ENCODE measurements around the gene COPG2. TPM values are rescaled to one million over a fixed set of nuclear protein-coding genes. Genes with fewer than 3 reads are reported as not detected.

The COPG2 gene
- total and polyA plus RNA-seq, 8 donors: 16.6 to 50.3 (median 44.2) TPM

DNA sequence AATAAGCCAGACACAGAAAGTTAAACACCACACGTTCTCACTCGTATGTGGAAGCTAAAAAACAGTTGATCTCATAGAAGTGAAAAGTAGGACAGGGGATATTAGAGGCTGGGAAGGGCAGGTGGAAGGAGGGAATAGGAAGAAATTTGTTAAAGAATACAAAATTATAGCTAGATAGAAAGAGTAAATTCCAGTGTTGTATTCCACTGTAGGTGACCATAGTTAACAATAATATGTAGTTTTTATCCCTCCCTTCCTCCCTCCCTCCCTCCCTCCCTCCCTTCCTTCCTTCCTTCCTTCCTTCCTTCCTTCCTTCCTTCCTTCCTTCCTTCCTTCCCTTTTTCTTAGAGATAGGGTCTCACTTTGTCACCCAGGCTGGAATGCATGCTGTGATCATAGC, 196.6 kb downstream of the COPG2 start:
- Histone ChIP-seq H3K36me3 (no peaks in the 10 kb centered on the region), H3K4me1 (no peaks in the 10 kb centered on the region), H3K27me3 (no peaks in the 10 kb centered on the region), H3K4me3 (no peak overlapping the region), H3K9me3 (no peaks in the 10 kb centered on the region), H3K27ac (no peak overlapping the region)
- DNase-seq (no peak), ATAC-seq (no peak)
- TF ChIP-seq, protein P1, sequence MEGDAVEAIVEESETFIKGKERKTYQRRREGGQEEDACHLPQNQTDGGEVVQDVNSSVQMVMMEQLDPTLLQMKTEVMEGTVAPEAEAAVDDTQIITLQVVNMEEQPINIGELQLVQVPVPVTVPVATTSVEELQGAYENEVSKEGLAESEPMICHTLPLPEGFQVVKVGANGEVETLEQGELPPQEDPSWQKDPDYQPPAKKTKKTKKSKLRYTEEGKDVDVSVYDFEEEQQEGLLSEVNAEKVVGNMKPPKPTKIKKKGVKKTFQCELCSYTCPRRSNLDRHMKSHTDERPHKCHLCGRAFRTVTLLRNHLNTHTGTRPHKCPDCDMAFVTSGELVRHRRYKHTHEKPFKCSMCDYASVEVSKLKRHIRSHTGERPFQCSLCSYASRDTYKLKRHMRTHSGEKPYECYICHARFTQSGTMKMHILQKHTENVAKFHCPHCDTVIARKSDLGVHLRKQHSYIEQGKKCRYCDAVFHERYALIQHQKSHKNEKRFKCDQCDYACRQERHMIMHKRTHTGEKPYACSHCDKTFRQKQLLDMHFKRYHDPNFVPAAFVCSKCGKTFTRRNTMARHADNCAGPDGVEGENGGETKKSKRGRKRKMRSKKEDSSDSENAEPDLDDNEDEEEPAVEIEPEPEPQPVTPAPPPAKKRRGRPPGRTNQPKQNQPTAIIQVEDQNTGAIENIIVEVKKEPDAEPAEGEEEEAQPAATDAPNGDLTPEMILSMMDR (IDR thresholded peaks at IDR 0.05): no peak
- intact Hi-C loops (cut with DNase I): no loop called here

DNA sequence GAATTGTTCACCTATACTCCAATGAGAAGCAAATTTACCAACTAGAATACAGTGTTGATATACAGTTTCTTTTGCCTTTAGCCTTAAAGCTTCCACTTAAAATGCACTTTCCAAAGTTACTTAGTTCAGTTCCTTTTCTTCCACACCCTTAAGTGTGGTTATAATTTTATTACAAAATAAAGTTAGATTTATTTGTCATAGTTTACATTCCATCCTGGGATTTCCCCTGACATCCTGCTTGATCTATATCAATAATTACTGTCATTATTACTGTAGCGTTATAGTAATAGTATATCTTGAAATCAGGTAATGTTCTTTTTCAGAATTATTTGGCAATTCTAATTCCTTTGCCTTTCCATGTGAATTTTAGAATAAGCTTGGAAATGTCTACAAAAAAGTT, 199.9 kb downstream of the COPG2 start:
- TF ChIP-seq, protein P1 (IDR thresholded peaks at IDR 0.05): no peak
- H3K27me3 ChIP-seq: no peaks in the 10 kb centered on the region
- no peak overlapping the region for H3K27ac ChIP-seq
- H3K4me3 ChIP-seq: no peak overlapping the region
- no peaks in the 10 kb centered on the region for H3K36me3 ChIP-seq
- intact Hi-C loops (cut with DNase I): no loop called here
- H3K4me1 ChIP-seq: no peaks in the 10 kb centered on the region
- H3K9me3 ChIP-seq: no peaks in the 10 kb centered on the region
- no peak for DNase-seq
- no peak for ATAC-seq

DNA sequence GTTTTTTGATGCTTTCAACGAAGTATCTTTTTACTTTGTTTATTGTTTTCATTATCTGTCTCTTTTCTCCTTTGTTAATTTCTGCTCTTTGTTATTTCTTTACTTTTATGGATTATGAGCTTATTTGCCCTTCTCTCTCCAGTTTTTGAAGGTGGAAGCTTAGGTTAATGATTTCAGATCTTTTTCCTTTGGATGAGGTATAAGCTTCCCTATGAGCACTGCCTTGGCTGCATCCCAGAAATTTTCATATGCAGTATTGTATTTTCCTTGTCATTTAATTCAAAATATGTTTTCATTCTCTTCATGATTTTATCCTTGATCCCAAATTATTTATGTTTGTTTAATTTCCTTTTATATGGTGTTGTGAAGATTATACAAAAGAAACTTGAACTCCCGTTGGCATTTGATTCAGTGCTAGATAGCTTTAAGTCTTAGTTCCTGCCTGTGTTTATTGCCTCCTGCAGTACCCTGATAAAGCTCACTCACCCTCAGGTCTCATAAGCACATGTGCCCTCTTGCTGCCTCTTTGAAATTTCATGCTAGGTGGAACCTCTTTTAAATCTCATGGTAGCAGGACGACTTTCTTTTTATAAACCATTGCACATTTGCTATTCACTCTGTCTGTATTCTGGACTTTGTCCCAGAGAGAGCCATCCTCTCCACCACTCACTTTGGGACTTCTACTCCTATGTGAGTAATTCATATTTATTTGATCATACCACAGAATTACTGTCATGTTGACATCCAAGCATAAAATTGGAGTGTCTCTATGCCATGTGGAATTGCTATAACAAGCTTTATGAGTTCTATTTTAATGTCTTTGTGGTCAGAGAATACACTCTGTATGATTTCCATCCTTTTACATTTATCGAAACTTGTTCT, 204.8 kb downstream of the COPG2 start:
- Histone ChIP-seq H3K4me1 (no peaks in the 10 kb centered on the region), H3K27me3 (no peaks in the 10 kb centered on the region), H3K9me3 (peaks cover 0 to 11% of the 10 kb centered on the region in 2 donors), H3K27ac (no peak overlapping the region), H3K36me3 (no peaks in the 10 kb centered on the region), H3K4me3 (no peak overlapping the region)
- ATAC-seq (no peak), DNase-seq (no peak)
- intact Hi-C loops (cut with DNase I): no loop called here
- TF ChIP-seq, protein P1 (IDR thresholded peaks at IDR 0.05): no peak

DNA sequence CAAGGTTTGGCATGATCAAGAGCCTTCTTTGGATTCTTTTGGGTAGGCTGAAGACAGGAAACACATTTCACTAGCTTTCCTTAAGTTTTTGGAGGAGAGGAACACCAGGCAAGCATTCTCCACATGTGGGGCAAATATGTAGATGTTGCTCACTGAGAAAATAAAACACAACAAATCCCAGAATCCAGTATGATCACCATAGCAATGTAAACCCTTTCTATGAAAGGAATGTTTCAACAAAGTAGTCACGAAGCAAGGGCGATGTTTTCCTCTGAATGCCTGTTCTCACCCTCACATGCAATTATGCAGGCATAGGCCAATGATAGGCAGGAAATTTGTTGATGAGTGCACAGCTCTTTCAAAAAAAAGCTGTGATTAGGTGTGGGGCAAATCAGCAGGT, 207.3 kb downstream of the COPG2 start:
- no peak for ATAC-seq
- H3K4me1 ChIP-seq: no peaks in the 10 kb centered on the region
- DNase-seq: no peak
- TF ChIP-seq, protein P1 (IDR thresholded peaks at IDR 0.05): no peak
- peaks cover 0 to 13% of the 10 kb centered on the region in 2 donors for H3K9me3 ChIP-seq
- H3K36me3 ChIP-seq: no peaks in the 10 kb centered on the region
- H3K27me3 ChIP-seq: no peaks in the 10 kb centered on the region
- H3K27ac ChIP-seq: no peak overlapping the region
- no peak overlapping the region for H3K4me3 ChIP-seq
- intact Hi-C loops (cut with DNase I): no loop called here

DNA sequence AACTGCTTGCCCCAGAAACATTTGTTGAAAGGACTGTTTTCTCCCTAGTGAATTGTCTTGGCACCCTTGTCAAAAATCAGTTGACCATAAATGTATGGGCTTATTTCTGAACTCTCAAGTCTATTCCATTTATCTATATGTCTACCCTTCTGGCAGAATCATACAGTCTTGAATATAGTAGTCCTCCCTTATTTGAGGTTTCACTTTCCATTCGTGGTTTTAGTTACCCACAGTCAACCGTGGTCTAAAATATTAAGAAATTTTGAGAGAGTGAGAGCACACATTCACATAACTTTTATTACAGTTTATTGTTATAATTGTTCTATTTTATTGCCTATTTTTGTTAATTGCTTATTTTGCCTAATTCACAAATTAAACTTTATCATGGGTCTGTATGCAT, 210.3 kb downstream of the COPG2 start:
- intact Hi-C loops (cut with DNase I): no loop called here

More for the DNA sequence above, 210.3 kb downstream of the COPG2 start:
- Histone ChIP-seq H3K4me1 (no peaks in the 10 kb centered on the region), H3K27ac (no peak overlapping the region), H3K9me3 (peaks cover 0 to 13% of the 10 kb centered on the region in 2 donors), H3K27me3 (no peaks in the 10 kb centered on the region), H3K4me3 (no peak overlapping the region), H3K36me3 (no peaks in the 10 kb centered on the region)
- TF ChIP-seq, protein P1 (IDR thresholded peaks at IDR 0.05): no peak
- DNase-seq (no peak), ATAC-seq (no peak)

Small RNA genes lying within 50 kb of the gene (microRNA-seq; reads per million reads assigned to microRNA genes)
- 2,446 to 3,336 reads per million in 2 donors for gene MIR335

Other genes starting within 250 kb of the COPG2 start
- gene CEP41, start 227.7 kb downstream of the COPG2 start, total RNA-seq: 10 to 100 TPM; 12.4 to 16.0 TPM
- gene CEP41, start 227.7 kb downstream of the COPG2 start, polyA plus RNA-seq (ENCODE audit: insufficient read length in 6 of 6): 10 to 100 TPM; 28.2 to 34.2 (median 30.0) TPM
- 100 to 1,000 TPM; 101 to 104 TPM for gene MEST, start 176.7 kb downstream of the COPG2 start, total RNA-seq
- gene MEST, start 176.7 kb downstream of the COPG2 start, polyA plus RNA-seq (ENCODE audit: insufficient read length in 6 of 6): 100 to 1,000 TPM; 359 to 451 (median 410) TPM
- gene TSGA13, start 17.8 kb upstream of the COPG2 start, total RNA-seq: not detected
- gene TSGA13, start 17.8 kb upstream of the COPG2 start, polyA plus RNA-seq (ENCODE audit: insufficient read length in 6 of 6): not detected
- gene KLF14, start 65.5 kb upstream of the COPG2 start, total RNA-seq: under 1 TPM in 1 of 2 donors, not detected in 1; 0.29 TPM
- under 1 TPM in 5 of 6 donors, not detected in 1; 0.07 to 0.18 (median 0.13) TPM for gene KLF14, start 65.5 kb upstream of the COPG2 start, polyA plus RNA-seq (ENCODE audit: insufficient read length in 6 of 6)